Measurements from ENCODE around the gene SETMAR. TPM values are rescaled to one million over a fixed set of nuclear protein-coding genes. Genes with fewer than 3 reads are reported as not detected.

SETMAR gene
- total and polyA plus RNA-seq, 2 of the 4 experiments (the other 2 are of a cell fraction) = 12.7 to 18.1 TPM

DNA sequence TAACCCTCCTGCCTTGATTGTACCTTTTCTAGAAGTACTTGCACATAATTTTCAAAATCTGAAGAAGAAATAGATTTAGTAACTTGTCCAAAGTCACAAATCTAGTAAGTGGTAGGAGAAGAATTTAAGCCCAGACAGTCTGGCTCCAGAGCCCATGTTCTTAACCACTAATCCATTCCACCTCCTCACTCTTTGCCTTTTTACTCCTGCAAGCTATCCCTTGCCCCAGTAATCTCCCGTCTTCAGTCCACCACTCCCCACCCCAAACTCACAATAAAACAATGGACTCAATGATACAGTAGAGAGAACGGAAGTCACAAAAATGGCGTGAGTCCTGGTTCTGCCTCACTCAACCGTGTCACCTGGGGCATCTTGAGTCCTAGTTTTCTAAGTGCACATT is 48.7 kb downstream of the SETMAR start:
- H2AK5ac ChIP-seq (ENCODE audit: low read depth, low read length) = no peak overlapping the region
- H3K9me1 ChIP-seq (ENCODE audit: insufficient read depth, low read length) = no peaks in the 10 kb centered on the region
- no peak overlapping the region for H4K8ac ChIP-seq (ENCODE audit: low read depth in 2 of 2, low read length in 2 of 2)
- H2AK9ac ChIP-seq (replicated peaks; ENCODE audit: low read depth, low read length, poor library complexity) = no peak overlapping the region
- no peaks in the 10 kb centered on the region for H3K27me3 ChIP-seq (ENCODE audit: control insufficient read depth, insufficient read depth, low read length)
- no peak overlapping the region for H2BK15ac ChIP-seq (ENCODE audit: low read depth, low read length)
- H2BK5ac ChIP-seq (ENCODE audit: low read depth, low read length, poor library complexity, severe bottlenecking) = no peak overlapping the region
- DNase-seq (no peak), ATAC-seq (ENCODE audit: low read depth) (no peak)
- H3K27ac ChIP-seq (ENCODE audit: insufficient read depth, low read length) = no peak overlapping the region
- H2AFZ ChIP-seq (replicated peaks; ENCODE audit: low read length, poor library complexity) = no peak overlapping the region
- ChIA-PET POLR2A (ENCODE audit: unreplicated experiment) (no interaction called here), CTCF (interaction anchor here (1.1 to 2.0 kb wide), 4 partner anchors 9 to 278 kb away, joined by 4 to 12 read pairs (median 8); partner anchors contain the start of gene ITPR1)
- no peaks in the 10 kb centered on the region for H4K20me1 ChIP-seq (ENCODE audit: insufficient read depth, low read length)
- no peaks in the 10 kb centered on the region for H3K9me3 ChIP-seq (ENCODE audit: control insufficient read depth, insufficient read depth, low read length)
- no peaks in the 10 kb centered on the region; the same call in 1 of the 2 replicates for H3K4me1 ChIP-seq (ENCODE audit: control insufficient read depth, insufficient read depth, low read length)
- no peak overlapping the region for H3K9ac ChIP-seq (ENCODE audit: low read depth, low read length)
- intact Hi-C loops (cut with micrococcal nuclease) = loop anchor here (1.0 to 10.0 kb wide), 4 partner anchors 142 to 703 kb away; no protein-coding TSS in a partner anchor
- no TSS peak for BruUV-seq (replicated peaks)
- dilution Hi-C loops (cut with HindIII; ENCODE audit: low sequenced_read_pairs, unreplicated experiment) = no loop called here
- H2BK120ac ChIP-seq (ENCODE audit: low read depth, low read length) = no peak overlapping the region
- H3K23ac ChIP-seq (ENCODE audit: low read depth, low read length) = no peak overlapping the region
- H3K56ac ChIP-seq (ENCODE audit: extremely low read depth, insufficient read depth, low read length) = no peak overlapping the region
- no peak overlapping the region for H4K5ac ChIP-seq (ENCODE audit: low read depth, low read length)
- H3K36me3 ChIP-seq (ENCODE audit: control insufficient read depth, insufficient read depth, low read length) = no peaks in the 10 kb centered on the region
- 100% methylated on average over 3 of the region's 4 CpGs; no CpG with 5 or more reads in 1 of the 2 experiments for WGBS, 2 experiments (ENCODE audit: extremely low coverage in 2 of 2, insufficient read length in 1 of 2)
- H3K79me1 ChIP-seq (ENCODE audit: low read depth in 1 of 2, low read length in 2 of 2) = no peaks in the 10 kb centered on the region
- no peak overlapping the region for H4K91ac ChIP-seq (ENCODE audit: insufficient read depth, low read depth, low read length)
- no peak overlapping the region; the same call in 1 of the 2 replicates for H3K4ac ChIP-seq (ENCODE audit: low read depth, low read length)
- no peak overlapping the region for H2BK20ac ChIP-seq (ENCODE audit: low read depth, low read length)
- no peak overlapping the region for H3K4me3 ChIP-seq (ENCODE audit: insufficient read depth, low read depth, low read length)
- in situ Hi-C loops (cut with MboI; ENCODE audit: low sequenced_read_pairs) = no loop called here
- H3K18ac ChIP-seq (ENCODE audit: low read depth, low read length) = no peak overlapping the region
- H3K4me2 ChIP-seq (ENCODE audit: low read depth, low read length) = no peak overlapping the region
- H3K14ac ChIP-seq (replicated peaks; ENCODE audit: low read depth, low read length) = no peak overlapping the region; the same call in 1 of the 2 replicates
- TF ChIP-seq, protein P1, sequence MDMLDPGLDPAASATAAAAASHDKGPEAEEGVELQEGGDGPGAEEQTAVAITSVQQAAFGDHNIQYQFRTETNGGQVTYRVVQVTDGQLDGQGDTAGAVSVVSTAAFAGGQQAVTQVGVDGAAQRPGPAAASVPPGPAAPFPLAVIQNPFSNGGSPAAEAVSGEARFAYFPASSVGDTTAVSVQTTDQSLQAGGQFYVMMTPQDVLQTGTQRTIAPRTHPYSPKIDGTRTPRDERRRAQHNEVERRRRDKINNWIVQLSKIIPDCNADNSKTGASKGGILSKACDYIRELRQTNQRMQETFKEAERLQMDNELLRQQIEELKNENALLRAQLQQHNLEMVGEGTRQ (IDR thresholded peaks at IDR 0.05; ENCODE audit: low read depth, low read length) = no peak
- no peak for TF ChIP-seq MAFK (IDR thresholded peaks at IDR 0.05; ENCODE audit: low read depth, low read length)
- no peak for TF ChIP-seq BHLHE40 (IDR thresholded peaks at IDR 0.05; ENCODE audit: low read depth, low read length)
- TF ChIP-seq SMC3 (IDR thresholded peaks at IDR 0.05; ENCODE audit: low read depth, low read length) = no peak

Data from IMR-90 (cell line).